HepG2 (cell line): ENCODE results near the gene AKAP12. TPM values are rescaled to one million over a fixed set of nuclear protein-coding genes. Genes with fewer than 3 reads are reported as not detected.

Source experiments
- ARID2 ChIP-seq: sonication (generic); formaldehyde crosslinking; IDR thresholded peaks from 2 replicates; pipeline ENCODE4 v1.8.1; 2022; ENCODE audit warnings: mild to moderate bottlenecking, missing genetic modification reagents, borderline replicate concordance
- BORCS8-MEF2B ChIP-seq: sonication (generic); formaldehyde crosslinking; IDR thresholded peaks from 2 replicates; pipeline ENCODE4 v1.8.0; 2022; ENCODE audit warnings: mild to moderate bottlenecking, missing genetic modification reagents
- CHCHD3 ChIP-seq: sonication (generic); formaldehyde crosslinking; IDR thresholded peaks from 2 replicates; pipeline ENCODE4 v1.8.0; 2022; ENCODE audit warnings: mild to moderate bottlenecking, missing genetic modification reagents, moderate library complexity
- CSRNP2 ChIP-seq: sonication (generic); formaldehyde crosslinking; conservative IDR thresholded peaks from 2 replicates; pipeline ENCODE4 v1.8.0; 2022; ENCODE audit warnings: low read depth, missing genetic modification reagents
- E2F2 ChIP-seq: sonication (generic); formaldehyde crosslinking; IDR thresholded peaks from 2 replicates; pipeline ENCODE4 v1.4.0; 2020; ENCODE audit warnings: missing genetic modification reagents, borderline replicate concordance
- FOXO1 ChIP-seq: sonication (generic); formaldehyde crosslinking; IDR thresholded peaks from 2 replicates; pipeline ENCODE4 v1.4.0; 2020; ENCODE audit warnings: missing genetic modification reagents
- HINFP ChIP-seq: sonication (generic); formaldehyde crosslinking; IDR thresholded peaks from 2 replicates; pipeline ENCODE4 v1.4.0; 2020; ENCODE audit warnings: low read depth, mild to moderate bottlenecking, missing genetic modification reagents
- HNF4A ChIP-seq: sonication (generic); formaldehyde crosslinking; IDR thresholded peaks from 2 replicates; pipeline ENCODE4 v1.4.0; 2020; ENCODE audit warnings: missing genetic modification reagents
- IKZF5 ChIP-seq: IDR thresholded peaks from 2 replicates; pipeline ENCODE4 v1.6.1; 2018; ENCODE audit warnings: missing genetic modification reagents, mild to moderate bottlenecking, missing compliant biosample characterization
- KLF11 ChIP-seq: IDR thresholded peaks from 2 replicates; pipeline ENCODE4 v1.6.1; 2016; ENCODE audit warnings: missing compliant biosample characterization
- PLSCR1 ChIP-seq: sonication (generic); formaldehyde crosslinking; IDR thresholded peaks from 2 replicates; pipeline ENCODE4 v1.5.0; 2020; ENCODE audit warnings: missing genetic modification reagents, mild to moderate bottlenecking, borderline replicate concordance
- PTBP1 ChIP-seq: fragments of 200-400 bp; formaldehyde crosslinking; IDR thresholded peaks from 2 replicates; pipeline ENCODE4 v1.6.1; 2018; ENCODE audit warnings: low read length, low read depth; ENCODE audit not compliant: poor library complexity, severe bottlenecking
- TFAP4 ChIP-seq: sonication (generic); IDR thresholded peaks from 2 replicates; pipeline ENCODE4 v1.6.1; 2016; ENCODE audit warnings: low read depth, borderline replicate concordance
- THAP11 ChIP-seq: IDR thresholded peaks from 2 replicates; pipeline ENCODE4 v1.6.1; 2016; ENCODE audit warnings: missing biosample characterization, missing genetic modification reagents
- ZNF18 ChIP-seq: sonication (generic); formaldehyde crosslinking; IDR thresholded peaks from 2 replicates; pipeline ENCODE4 v1.8.0; 2022; ENCODE audit warnings: mild to moderate bottlenecking, missing genetic modification reagents; ENCODE audit not compliant: insufficient replicate concordance
- ZNF367 ChIP-seq: sonication (generic); formaldehyde crosslinking; IDR thresholded peaks from 2 replicates; pipeline ENCODE4 v1.4.0; 2020; ENCODE audit warnings: missing genetic modification reagents, borderline replicate concordance
- ZNF572 ChIP-seq: sonication (generic); formaldehyde crosslinking; IDR thresholded peaks from 2 replicates; pipeline ENCODE4 v1.5.1; 2020; ENCODE audit warnings: mild to moderate bottlenecking, missing genetic modification reagents
- ZNF816 ChIP-seq: sonication (generic); formaldehyde crosslinking; IDR thresholded peaks from 2 replicates; pipeline ENCODE4 v1.8.0; 2022; ENCODE audit warnings: missing genetic modification reagents, mild to moderate bottlenecking, borderline replicate concordance
- ZNF891 ChIP-seq: sonication (generic); formaldehyde crosslinking; IDR thresholded peaks from 2 replicates; pipeline ENCODE4 v1.5.0; 2020; ENCODE audit warnings: mild to moderate bottlenecking, missing genetic modification reagents
- polyA plus RNA-seq, 8 experiments: library from polyadenylated mRNA; depleted of rRNA in 3 of 8; stranded (reverse) in 7 of 8; unstranded in 1 of 8; fragments of >200 nt; fragmentation: Illumina TruSeq in 4 of 8; extraction: Trizol in 4 of 8; gene quantifications; 2 replicates each; pipeline versions ENCODE4 v1.2.1 to v1.2.3, GENCODE V29; 2011 to 2016; ENCODE audit warnings: low read depth in 4 of 8, missing spikeins in 1 of 8, mixed read lengths in 1 of 8; ENCODE audit not compliant: insufficient read depth in 1 of 8
- total RNA-seq, 5 experiments: library from RNA; depleted of rRNA; stranded (reverse); fragments of >200 nt; fragmentation: Illumina TruSeq; extraction: Trizol; gene quantifications; 2 replicates each; pipeline ENCODE4 v1.2.3, GENCODE V29; 2016; ENCODE audit warnings: low read depth in 1 of 5

Gene AKAP12
- total and polyA plus RNA-seq, 2 of the 13 experiments (the other 11 are each of a cell fraction or from before 2014, with no cell fraction given): 10.6 to 19.0 TPM

GRCh38 chr6:151391471-151392413, 152.0 kb downstream of the AKAP12 start, which contains the start of gene ZBTB2 (continued):
- no peak for TF ChIP-seq ZNF18 (CRISPR knock-in tag)
- TF ChIP-seq TFAP4: 0 out of 2 replicates have a peak, but pooled peaks have one; percentile 7
- no peak for TF ChIP-seq KLF11 (CRISPR knock-in tag)
- TF ChIP-seq PTBP1: no peak
- TF ChIP-seq HNF4A (CRISPR knock-in tag): no peak; the same call in 1 of the 2 replicates
- TF ChIP-seq ARID2: no peak
- TF ChIP-seq PLSCR1 (CRISPR knock-in tag): no peak
- TF ChIP-seq FOXO1 (CRISPR knock-in tag): no peak
- no peak; the same call in 1 of the 2 replicates for TF ChIP-seq HINFP (CRISPR knock-in tag)
- TF ChIP-seq BORCS8-MEF2B (CRISPR knock-in tag): peak; percentile 78; the same call in 1 of the 2 replicates
- TF ChIP-seq CHCHD3: no peak
- TF ChIP-seq THAP11 (CRISPR knock-in tag): no peak; the same call in 1 of the 2 replicates
- TF ChIP-seq ZNF572 (CRISPR knock-in tag): no peak
- no peak for TF ChIP-seq ZNF816 (CRISPR knock-in tag)
- no peak for TF ChIP-seq CSRNP2
- TF ChIP-seq ZNF891 (CRISPR knock-in tag): no peak
- no peak for TF ChIP-seq ZNF367 (CRISPR knock-in tag)
- no peak for TF ChIP-seq IKZF5 (CRISPR knock-in tag)
- peak; percentile 64; the same call in 1 of the 2 replicates for TF ChIP-seq E2F2
